GM18951 (cell line): ENCODE measurements around the gene EMP2.

Source experiments
- POLR2A ChIP-seq: IDR thresholded peaks from 4 replicates; pipeline ENCODE4 v1.6.1; 2011; ENCODE audit warnings: mild to moderate bottlenecking; ENCODE audit not compliant: insufficient read length, insufficient read depth; ENCODE audit errors: extremely low read depth
- in situ Hi-C: fragments of 300-500 bp; cut with MboI; formaldehyde crosslinking; loops from one replicate; pipeline ENCODE4 v1.12.0; 2022; ENCODE audit warnings: low sequenced_read_pairs, mixed read lengths, inconsistent platforms; ENCODE audit not compliant: unreplicated experiment

The EMP2 gene

GRCh38 chr16:10510279-10510678 is 70.1 kb downstream of the EMP2 start:
- in situ Hi-C loops = no loop called here
- TF ChIP-seq POLR2A = no peak

- in situ Hi-C loops = loop anchor here (5.0 kb wide), 1 partner anchor 252 kb away; no protein-coding TSS in a partner anchor
- TF ChIP-seq POLR2A = no peak
Observed at GRCh38 chr16:10509534-10510025, 70.8 kb downstream of the EMP2 start.

- in situ Hi-C loops = loop anchor here (5.0 kb wide), 1 partner anchor 248 kb away; no protein-coding TSS in a partner anchor
Observed at GRCh38 chr16:10505286-10505685, 75.1 kb downstream of the EMP2 start.

GRCh38 chr16:10504404-10504885 is 76.0 kb downstream of the EMP2 start:
- TF ChIP-seq POLR2A = no peak
- in situ Hi-C loops = no loop called here

- no peak for TF ChIP-seq POLR2A
- in situ Hi-C loops = no loop called here
Observed at GRCh38 chr16:10502776-10503175, 77.6 kb downstream of the EMP2 start.

- in situ Hi-C loops = no loop called here
- TF ChIP-seq POLR2A = no peak
Observed at GRCh38 chr16:10501016-10501607, 79.3 kb downstream of the EMP2 start.

GRCh38 chr16:10500582-10500981 is 79.8 kb downstream of the EMP2 start:
- TF ChIP-seq POLR2A = no peak
- in situ Hi-C loops = no loop called here

GRCh38 chr16:10497132-10498101 is 83.0 kb downstream of the EMP2 start:
- TF ChIP-seq POLR2A = no peak
- in situ Hi-C loops = no loop called here

GRCh38 chr16:10495031-10495345 is 85.4 kb downstream of the EMP2 start:
- TF ChIP-seq POLR2A = no peak

GRCh38 chr16:10494343-10495030 is 85.9 kb downstream of the EMP2 start:
- in situ Hi-C loops = no loop called here
- no peak for TF ChIP-seq POLR2A

More at GRCh38 chr16:10495031-10495345, 85.4 kb downstream of the EMP2 start:
- in situ Hi-C loops = no loop called here

GRCh38 chr16:10493276-10493675 is 87.1 kb downstream of the EMP2 start:
- no peak for TF ChIP-seq POLR2A
- in situ Hi-C loops = no loop called here

GRCh38 chr16:10490141-10490540 is 90.3 kb downstream of the EMP2 start:
- in situ Hi-C loops = no loop called here
- no peak for TF ChIP-seq POLR2A

- no peak for TF ChIP-seq POLR2A
- in situ Hi-C loops = no loop called here
Observed at GRCh38 chr16:10485698-10486382, 94.6 kb downstream of the EMP2 start.
